OCI-LY7 (cell line): Measurements from ENCODE around the gene AGPAT3.

Experiments used
- EZH2phosphoT487 ChIP-seq: fragments of 200-600 bp; sonication (generic); IDR thresholded peaks from 2 replicates; pipeline ENCODE4 v1.6.1; 2018; ENCODE audit warnings: low read depth, borderline replicate concordance, mild to moderate bottlenecking, mixed run types, antibody characterized with exemption, low read length, moderate library complexity, mixed read lengths
- TF ChIP-seq, protein P1 (sequence below): fragments of 200-600 bp; sonication (generic); conservative IDR thresholded peaks from 2 replicates; pipeline ENCODE4 v1.5.1; 2014; ENCODE audit warnings: mild to moderate bottlenecking, antibody characterized with exemption, low read length, moderate library complexity, mixed read lengths

DNA sequence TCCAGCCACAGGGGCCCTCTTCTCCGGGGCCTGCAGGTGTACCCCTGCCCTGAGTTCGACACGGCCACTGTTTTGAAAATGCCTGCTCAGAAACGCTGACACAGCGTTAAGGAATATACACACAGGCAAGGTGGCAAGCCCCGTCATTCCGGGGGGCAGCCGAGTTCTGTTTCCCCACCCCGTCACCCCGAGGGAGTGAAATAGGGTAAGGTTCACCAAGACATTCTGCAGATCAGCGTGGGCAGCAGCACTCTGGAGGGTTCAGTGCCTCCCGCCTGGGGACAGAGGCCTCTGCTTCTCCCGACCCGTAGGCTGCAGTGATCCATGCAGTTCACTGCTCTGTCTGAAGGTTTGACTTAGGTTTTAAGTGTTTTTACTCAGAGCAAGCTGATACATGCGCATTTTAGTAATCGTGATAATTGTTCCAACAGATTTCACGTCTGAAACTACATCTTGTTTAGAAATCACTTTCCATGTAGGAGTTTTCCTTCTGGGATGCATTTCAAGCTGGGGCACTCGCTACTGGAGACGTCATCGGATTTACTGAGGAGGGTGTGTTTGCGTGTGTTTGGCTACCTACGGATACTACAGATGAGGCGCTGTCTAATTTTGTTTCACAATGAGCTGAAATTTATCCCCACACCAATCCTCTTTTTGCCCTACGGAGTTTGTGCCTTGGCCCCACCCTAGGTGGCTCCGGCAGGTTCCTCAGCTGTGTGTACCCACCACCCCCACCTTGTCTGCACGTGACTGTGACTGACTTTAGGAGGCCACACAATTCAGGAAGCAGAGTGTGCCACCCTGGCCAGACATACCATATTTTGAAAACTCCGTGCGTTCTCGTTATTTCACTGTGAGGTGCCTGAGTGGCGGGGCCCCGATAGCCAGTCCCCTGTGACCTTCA, 63.5 kb downstream of the AGPAT3 start:
- TF ChIP-seq, protein P1, sequence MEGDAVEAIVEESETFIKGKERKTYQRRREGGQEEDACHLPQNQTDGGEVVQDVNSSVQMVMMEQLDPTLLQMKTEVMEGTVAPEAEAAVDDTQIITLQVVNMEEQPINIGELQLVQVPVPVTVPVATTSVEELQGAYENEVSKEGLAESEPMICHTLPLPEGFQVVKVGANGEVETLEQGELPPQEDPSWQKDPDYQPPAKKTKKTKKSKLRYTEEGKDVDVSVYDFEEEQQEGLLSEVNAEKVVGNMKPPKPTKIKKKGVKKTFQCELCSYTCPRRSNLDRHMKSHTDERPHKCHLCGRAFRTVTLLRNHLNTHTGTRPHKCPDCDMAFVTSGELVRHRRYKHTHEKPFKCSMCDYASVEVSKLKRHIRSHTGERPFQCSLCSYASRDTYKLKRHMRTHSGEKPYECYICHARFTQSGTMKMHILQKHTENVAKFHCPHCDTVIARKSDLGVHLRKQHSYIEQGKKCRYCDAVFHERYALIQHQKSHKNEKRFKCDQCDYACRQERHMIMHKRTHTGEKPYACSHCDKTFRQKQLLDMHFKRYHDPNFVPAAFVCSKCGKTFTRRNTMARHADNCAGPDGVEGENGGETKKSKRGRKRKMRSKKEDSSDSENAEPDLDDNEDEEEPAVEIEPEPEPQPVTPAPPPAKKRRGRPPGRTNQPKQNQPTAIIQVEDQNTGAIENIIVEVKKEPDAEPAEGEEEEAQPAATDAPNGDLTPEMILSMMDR = no peak
- no peak for TF ChIP-seq EZH2phosphoT487
